Keratinocyte (primary cell): ENCODE measurements around the gene PPP2R3C. TPM values are rescaled to one million over a fixed set of nuclear protein-coding genes. Genes with fewer than 3 reads are reported as not detected.

ENCODE experiments used
- DNase-seq: peaks from one replicate; pipeline ENCODE4 v3.0.0-alpha.2; 2011; ENCODE audit warnings: low read depth, missing footprints, low spot score
- FAIRE-seq: peaks from 2 replicates; lab custom pipeline; 2011; peaks lifted over from hg19 to GRCh38; lab: Jason Lieb, UNC
- H2AFZ ChIP-seq: 2 replicates; pipeline ENCODE4 v1.6.0; 2012; ENCODE audit warnings: low read length, control low read depth, inconsistent platforms; ENCODE audit not compliant: control insufficient read depth
- H3K27ac ChIP-seq: 2 replicates; pipeline ENCODE4 v1.5.1; 2011; ENCODE audit warnings: low read length; ENCODE audit not compliant: control insufficient read depth, insufficient read depth
- H3K27me3 ChIP-seq: 3 replicates; pipeline ENCODE4 v1.6.0; 2011; ENCODE audit warnings: low read length; ENCODE audit not compliant: control insufficient read depth, insufficient read depth; ENCODE audit errors: extremely low read depth
- H3K36me3 ChIP-seq, 2 experiments: 2 replicates in 1 of 2; 3 replicates in 1 of 2; pipeline ENCODE4 v1.5.1; 2011; ENCODE audit warnings: low read length in 2 of 2, mild to moderate bottlenecking in 1 of 2; ENCODE audit not compliant: control insufficient read depth in 2 of 2, insufficient read depth in 2 of 2; ENCODE audit errors: extremely low read depth in 1 of 2
- H3K4me1 ChIP-seq: 3 replicates; pipeline ENCODE4 v1.5.1; 2011; ENCODE audit warnings: low read length; ENCODE audit not compliant: control insufficient read depth, insufficient read depth; ENCODE audit errors: extremely low read depth
- H3K4me2 ChIP-seq: 3 replicates; pipeline ENCODE4 v1.6.0; 2011; ENCODE audit warnings: low read depth, low read length; ENCODE audit not compliant: control insufficient read depth, insufficient read depth; ENCODE audit errors: extremely low read depth
- H3K4me3 ChIP-seq, 3 experiments: fragments of 200-600 bp in 1 of 3; sonication (generic) in 1 of 3; 2 replicates in 2 of 3; 3 replicates in 1 of 3; pipeline ENCODE4 v1.5.1; 2011 to 2016; ENCODE audit warnings: low read length in 3 of 3, mild to moderate bottlenecking in 3 of 3, control low read depth in 2 of 3, inconsistent platforms in 1 of 3, low read depth in 1 of 3, mixed read lengths in 1 of 3, mixed run types in 1 of 3, moderate library complexity in 1 of 3; ENCODE audit not compliant: control insufficient read depth in 2 of 3, insufficient read depth in 2 of 3; ENCODE audit errors: extremely low read depth in 1 of 3
- H3K79me2 ChIP-seq: 2 replicates; pipeline ENCODE4 v1.6.0; 2012; ENCODE audit warnings: low read length; ENCODE audit not compliant: control insufficient read depth, insufficient read depth
- H3K9ac ChIP-seq: 3 replicates; pipeline ENCODE4 v1.6.0; 2011; ENCODE audit warnings: low read length; ENCODE audit not compliant: control insufficient read depth, insufficient read depth; ENCODE audit errors: extremely low read depth
- H3K9me1 ChIP-seq: 3 replicates; pipeline ENCODE4 v1.6.0; 2011; ENCODE audit warnings: low read length; ENCODE audit not compliant: control insufficient read depth, insufficient read depth; ENCODE audit errors: extremely low read depth
- H3K9me3 ChIP-seq: 2 replicates; pipeline ENCODE4 v1.5.1; 2012; ENCODE audit warnings: low read depth, low read length; ENCODE audit not compliant: control insufficient read depth
- H4K20me1 ChIP-seq: 3 replicates; pipeline ENCODE4 v1.6.0; 2011; ENCODE audit warnings: low read length; ENCODE audit not compliant: control insufficient read depth, insufficient read depth; ENCODE audit errors: extremely low read depth
- EZH2 ChIP-seq: IDR thresholded peaks from one replicate; pipeline ENCODE4 v1.6.1; 2012; ENCODE audit warnings: inconsistent platforms, mild to moderate bottlenecking, low read length, moderate library complexity
- dilution Hi-C: fragments of 300-500 bp; cut with MboI; formaldehyde crosslinking; loops from one replicate; pipeline ENCODE4 v1.7.0; 2020; ENCODE audit warnings: low sequenced_read_pairs; ENCODE audit not compliant: extremely low pct_ligation_motif_present
- polyA plus RNA-seq, 5 experiments: library from polyadenylated mRNA; depleted of rRNA in 3 of 5; stranded (reverse) in 3 of 5; stranded (forward) in 1 of 5; unstranded in 1 of 5; fragments of >200 nt; gene quantifications; 1 replicate in 1 of 5; 2 replicates in 3 of 5; 3 replicates in 1 of 5; pipeline versions ENCODE4 v1.2.1 to v1.2.3, GENCODE V29; 2011 to 2012; ENCODE audit warnings: missing spikeins in 2 of 5, low read depth in 1 of 5, low replicate concordance in 1 of 5
- TF ChIP-seq, protein P1 (sequence below), 3 experiments: IDR thresholded peaks in 1 of 3; conservative IDR thresholded peaks in 1 of 3; optimal IDR thresholded peaks in 1 of 3; 2 replicates in 2 of 3; 3 replicates in 1 of 3; pipeline versions ENCODE3 to v1.5.1; 2011; ENCODE audit warnings: low read length in 3 of 3, mild to moderate bottlenecking in 3 of 3, moderate library complexity in 2 of 3, control low read depth in 1 of 3, inconsistent platforms in 1 of 3; ENCODE audit not compliant: insufficient read depth in 2 of 3; ENCODE audit errors: extremely low read depth in 1 of 3

Gene PPP2R3C
- polyA plus RNA-seq, 1 donor (not counting 4 experiments of a cell fraction or from before 2014, with no cell fraction given) = 9.8 TPM

- Histone ChIP-seq H3K27me3 (no peaks in the 10 kb centered on the region), H3K9me1 (no peaks in the 10 kb centered on the region), H3K9ac (no peak overlapping the region), H3K4me3 (no peak overlapping the region), H4K20me1 (no peaks in the 10 kb centered on the region), H3K79me2 (peaks cover 8% of the 10 kb centered on the region), H3K4me2 (no peak overlapping the region), H3K36me3 (peaks cover 0 to 3% of the 10 kb centered on the region in 2 experiments), H2AFZ (no peak overlapping the region), H3K9me3 (no peaks in the 10 kb centered on the region), H3K27ac (no peak overlapping the region), H3K4me1 (no peaks in the 10 kb centered on the region)
- TF ChIP-seq, protein P1, sequence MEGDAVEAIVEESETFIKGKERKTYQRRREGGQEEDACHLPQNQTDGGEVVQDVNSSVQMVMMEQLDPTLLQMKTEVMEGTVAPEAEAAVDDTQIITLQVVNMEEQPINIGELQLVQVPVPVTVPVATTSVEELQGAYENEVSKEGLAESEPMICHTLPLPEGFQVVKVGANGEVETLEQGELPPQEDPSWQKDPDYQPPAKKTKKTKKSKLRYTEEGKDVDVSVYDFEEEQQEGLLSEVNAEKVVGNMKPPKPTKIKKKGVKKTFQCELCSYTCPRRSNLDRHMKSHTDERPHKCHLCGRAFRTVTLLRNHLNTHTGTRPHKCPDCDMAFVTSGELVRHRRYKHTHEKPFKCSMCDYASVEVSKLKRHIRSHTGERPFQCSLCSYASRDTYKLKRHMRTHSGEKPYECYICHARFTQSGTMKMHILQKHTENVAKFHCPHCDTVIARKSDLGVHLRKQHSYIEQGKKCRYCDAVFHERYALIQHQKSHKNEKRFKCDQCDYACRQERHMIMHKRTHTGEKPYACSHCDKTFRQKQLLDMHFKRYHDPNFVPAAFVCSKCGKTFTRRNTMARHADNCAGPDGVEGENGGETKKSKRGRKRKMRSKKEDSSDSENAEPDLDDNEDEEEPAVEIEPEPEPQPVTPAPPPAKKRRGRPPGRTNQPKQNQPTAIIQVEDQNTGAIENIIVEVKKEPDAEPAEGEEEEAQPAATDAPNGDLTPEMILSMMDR (optimal IDR thresholded peaks at IDR 0.05 in 1 of 3, IDR thresholded peaks at IDR 0.05 in 1 of 3, conservative IDR thresholded peaks at IDR 0.05 in 1 of 3; ENCODE audit: extremely low read depth in 1 of 3, insufficient read depth in 2 of 3, low read length in 3 of 3) = no peak
- TF ChIP-seq EZH2 = no peak
- dilution Hi-C loops = no loop called here
- no peak for FAIRE-seq
- no peak for DNase-seq
Observed at GRCh38 chr14:35149239-35149638, 27.4 kb upstream of the PPP2R3C start.

DNA sequence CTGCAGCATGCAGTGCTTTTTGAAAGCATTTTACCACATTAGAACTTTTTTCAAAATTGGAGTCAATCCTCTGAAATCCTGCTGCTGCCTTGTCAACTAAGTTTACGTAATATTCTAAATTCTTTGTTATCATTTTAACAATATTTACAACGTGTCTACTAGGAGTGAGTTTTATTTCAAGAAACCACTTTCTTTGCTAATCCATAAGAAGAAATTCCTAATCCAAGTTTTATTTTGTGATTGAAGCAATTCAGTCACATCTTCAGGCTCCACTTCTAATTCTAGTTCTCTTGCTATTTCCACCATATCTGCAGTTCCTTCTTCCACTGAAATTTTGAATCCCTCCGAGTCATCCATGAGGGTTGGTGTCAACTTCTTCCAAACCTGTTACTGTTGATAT, 25.9 kb upstream of the PPP2R3C start:
- Histone ChIP-seq H3K27me3 (no peaks in the 10 kb centered on the region), H3K4me3 (no peak overlapping the region), H3K27ac (no peak overlapping the region), H3K79me2 (peaks cover 8% of the 10 kb centered on the region), H3K9me1 (no peaks in the 10 kb centered on the region), H2AFZ (no peak overlapping the region), H3K9ac (no peak overlapping the region), H3K4me1 (no peaks in the 10 kb centered on the region), H3K9me3 (no peaks in the 10 kb centered on the region), H3K36me3 (peaks cover 0 to 3% of the 10 kb centered on the region in 2 experiments), H3K4me2 (no peak overlapping the region), H4K20me1 (no peaks in the 10 kb centered on the region)
- no peak for FAIRE-seq
- dilution Hi-C loops = no loop called here
- TF ChIP-seq, protein P1 (optimal IDR thresholded peaks at IDR 0.05 in 1 of 3, IDR thresholded peaks at IDR 0.05 in 1 of 3, conservative IDR thresholded peaks at IDR 0.05 in 1 of 3; ENCODE audit: extremely low read depth in 1 of 3, insufficient read depth in 2 of 3, low read length in 3 of 3) = no peak
- no peak for TF ChIP-seq EZH2
- DNase-seq = no peak
